Esophagus muscularis mucosa (tissue), 4 donors: ENCODE measurements around the gene NCOA4.

Experiments
- CTCF ChIP-seq, 3 experiments: fragments of 200-600 bp in 2 of 3; fragments of 450-650 bp in 1 of 3; sonication (generic) in 2 of 3; IDR thresholded peaks; one replicate each; pipeline ENCODE4 v1.5.1; 2017 to 2019; ENCODE audit warnings: antibody characterized with exemption in 3 of 3, mild to moderate bottlenecking in 2 of 3, moderate library complexity in 1 of 3
- EP300 ChIP-seq: sonication (generic); formaldehyde crosslinking; IDR thresholded peaks from one replicate; pipeline ENCODE4 v1.6.1; 2017; ENCODE audit warnings: antibody characterized with exemption
- POLR2A ChIP-seq: fragments of 450-650 bp; IDR thresholded peaks from one replicate; pipeline ENCODE4 v1.6.1; 2017; ENCODE audit warnings: antibody characterized with exemption, moderate library complexity, mild to moderate bottlenecking, low read depth

GRCh38 chr10:46029461-46030030 is 877 bp downstream of the NCOA4 start:
- TF ChIP-seq CTCF (IDR thresholded peaks at IDR 0.05): no peak
- no peak for TF ChIP-seq POLR2A
- no peak for TF ChIP-seq EP300
